HL-60 (cell line): ENCODE data around the gene DNAJB5.

Source experiments
- CTCF ChIP-seq: IDR thresholded peaks from one replicate; pipeline ENCODE4 v1.5.1; 2011; ENCODE audit warnings: low read length, control low read depth, inconsistent platforms; ENCODE audit not compliant: insufficient read depth
- GABPA ChIP-seq: IDR thresholded peaks from 2 replicates; pipeline ENCODE4 v1.6.1; 2012; ENCODE audit warnings: low read depth
- POLR2AphosphoS5 ChIP-seq: IDR thresholded peaks from 2 replicates; pipeline ENCODE4 v1.6.1; 2012; ENCODE audit warnings: low read depth
- REST ChIP-seq: IDR thresholded peaks from 2 replicates; pipeline ENCODE4 v1.6.1; 2012; ENCODE audit warnings: low read depth; ENCODE audit not compliant: insufficient replicate concordance
- SPI1 ChIP-seq: IDR thresholded peaks from 2 replicates; pipeline ENCODE4 v1.6.1; 2012; ENCODE audit warnings: low read depth, mild to moderate bottlenecking, borderline replicate concordance

GRCh38 chr9:34976441-34976840 lies 13.1 kb upstream of the DNAJB5 start:
- TF ChIP-seq CTCF: no peak
- no peak for TF ChIP-seq POLR2AphosphoS5
- no peak for TF ChIP-seq GABPA
- TF ChIP-seq SPI1: no peak
- no peak for TF ChIP-seq REST
